A549 (cell line): ENCODE data around the gene KCNN4. TPM values are rescaled to one million over a fixed set of nuclear protein-coding genes. Genes with fewer than 3 reads are reported as not detected.

ENCODE experiments used
- ATAC-seq, 2 experiments: fragments of 200-7000 bp in 1 of 2; fragments of >200 bp in 1 of 2; cut with Nextera tagmentation in 1 of 2; cut with Tn5 transposase in 1 of 2; 3 replicates each; pipeline versions ENCODE4 v1.8.0 to v1.9.1; 2018 to 2020; ENCODE audit warnings: mild to moderate bottlenecking in 1 of 2, moderate library complexity in 1 of 2
- CTCF ChIA-PET: fragments of 300-600 bp; sonication (Branson Sonifier 250); formaldehyde crosslinking; extraction: SDS; loops from one replicate; lab custom pipeline; 2021; ENCODE audit warnings: antibody characterized with exemption, inconsistent platforms; lab: Yijun Ruan, JAX
- POLR2A ChIA-PET: fragments of 350-600 bp; formaldehyde crosslinking; extraction: SDS; loops from one replicate; lab custom pipeline; 2021; ENCODE audit warnings: antibody characterized with exemption, inconsistent platforms; lab: Yijun Ruan, JAX
- DNase-seq, 2 experiments: peaks; one replicate each; pipeline versions ENCODE4 v3.0.0 to v3.0.0-alpha.2; 2011 to 2016; ENCODE audit warnings: low read depth in 1 of 2, low spot score in 1 of 2
- FAIRE-seq: peaks from 2 replicates; lab custom pipeline; 2011; peaks lifted over from hg19 to GRCh38; lab: Jason Lieb, UNC
- H3K27ac ChIP-seq, 2 experiments: fragments of >200 bp; sonication (Bioruptor Twin); formaldehyde crosslinking; 3 replicates each; pipeline ENCODE4 v1.5.1; 2016 to 2017
- H3K4me1 ChIP-seq: fragments of >200 bp; sonication (Bioruptor Twin); formaldehyde crosslinking; 3 replicates; pipeline ENCODE4 v1.6.1; 2016
- H3K4me2 ChIP-seq: fragments of >200 bp; sonication (Bioruptor Twin); formaldehyde crosslinking; 3 replicates; pipeline ENCODE4 v1.6.1; 2016
- H3K4me3 ChIP-seq: fragments of >200 bp; sonication (Bioruptor Twin); formaldehyde crosslinking; 3 replicates; pipeline ENCODE4 v1.5.1; 2016
- H3K9me3 ChIP-seq: fragments of >200 bp; sonication (Bioruptor Twin); formaldehyde crosslinking; 3 replicates; pipeline ENCODE4 v1.6.1; 2016
- CBX8 ChIP-seq: fragments of 200-600 bp; sonication (generic); IDR thresholded peaks from 2 replicates; pipeline ENCODE4 v1.6.1; 2016
- CEBPB ChIP-seq, 2 experiments: fragments of >200 bp in 1 of 2; sonication (Bioruptor Twin) in 1 of 2; formaldehyde crosslinking in 1 of 2; IDR thresholded peaks; 2 replicates each; pipeline ENCODE4 v1.6.1; 2012 to 2016
- ESRRA ChIP-seq: fragments of 150-350 bp; IDR thresholded peaks from 2 replicates; pipeline ENCODE4 v1.6.1; 2014; ENCODE audit warnings: mild to moderate bottlenecking, low read length, borderline replicate concordance
- FOSL2 ChIP-seq, 2 experiments: fragments of 450-650 bp in 1 of 2; fragments of >200 bp in 1 of 2; sonication (Bioruptor Twin) in 1 of 2; formaldehyde crosslinking; IDR thresholded peaks; 2 replicates each; pipeline versions ENCODE4 v1.5.0 to v1.6.1; 2016 to 2020; ENCODE audit warnings: mild to moderate bottlenecking in 1 of 2, moderate library complexity in 1 of 2
- FOXS1 ChIP-seq: fragments of 250-450 bp; sonication (Bioruptor Pico); IDR thresholded peaks from 2 replicates; pipeline ENCODE4 v1.5.0; 2020; ENCODE audit warnings: mild to moderate bottlenecking, moderate library complexity
- GATA3 ChIP-seq: IDR thresholded peaks from 2 replicates; pipeline ENCODE4 v1.6.1; 2012; ENCODE audit warnings: borderline replicate concordance
- HOXA7 ChIP-seq: fragments of 250-450 bp; sonication (Bioruptor Pico); IDR thresholded peaks from 2 replicates; pipeline ENCODE4 v1.5.0; 2020; ENCODE audit warnings: mild to moderate bottlenecking, moderate library complexity
- KDM1A ChIP-seq: fragments of 200-600 bp; sonication (generic); IDR thresholded peaks from 2 replicates; pipeline ENCODE4 v1.6.1; 2016; ENCODE audit warnings: low read depth, mild to moderate bottlenecking
- NFE2L2 ChIP-seq: fragments of 150-350 bp; conservative IDR thresholded peaks from 2 replicates; pipeline ENCODE4 v1.6.1; 2014; ENCODE audit warnings: low read length
- POLR2AphosphoS2 ChIP-seq: conservative IDR thresholded peaks from 2 replicates; pipeline ENCODE4 v1.6.1; 2012; ENCODE audit warnings: low read length, improper control_type of control experiment, inconsistent platforms
- RAD21 ChIP-seq, 2 experiments: fragments of >200 bp in 1 of 2; sonication (Bioruptor Twin) in 1 of 2; formaldehyde crosslinking in 1 of 2; IDR thresholded peaks in 1 of 2; conservative IDR thresholded peaks in 1 of 2; 2 replicates in 1 of 2; 3 replicates in 1 of 2; pipeline ENCODE4 v1.6.1; 2012 to 2018; ENCODE audit warnings: inconsistent platforms in 1 of 2
- RFX5 ChIP-seq: fragments of 450-650 bp; IDR thresholded peaks from 2 replicates; pipeline ENCODE4 v1.7.1; 2014; ENCODE audit warnings: antibody characterized with exemption, mild to moderate bottlenecking, moderate library complexity
- RNF2 ChIP-seq: fragments of 200-600 bp; sonication (generic); IDR thresholded peaks from 2 replicates; pipeline ENCODE4 v1.6.1; 2016; ENCODE audit warnings: low read depth, mild to moderate bottlenecking, antibody characterized with exemption, moderate library complexity, borderline replicate concordance
- SMC3 ChIP-seq: fragments of >200 bp; sonication (Bioruptor Twin); formaldehyde crosslinking; IDR thresholded peaks from 3 replicates; pipeline ENCODE4 v1.6.1; 2018; ENCODE audit warnings: inconsistent platforms
- SREBF2 ChIP-seq: fragments of 450-650 bp; IDR thresholded peaks from 2 replicates; pipeline ENCODE4 v1.6.1; 2014; ENCODE audit warnings: mild to moderate bottlenecking, moderate library complexity
- ZFP36 ChIP-seq: fragments of 450-650 bp; IDR thresholded peaks from 2 replicates; pipeline ENCODE4 v1.6.1; 2014; ENCODE audit warnings: borderline replicate concordance; ENCODE audit not compliant: partially characterized antibody
- ZNF302 ChIP-seq: fragments of 250-450 bp; sonication (Bioruptor Pico); IDR thresholded peaks from 2 replicates; pipeline ENCODE4 v1.9.0; 2021; ENCODE audit warnings: inconsistent platforms, mild to moderate bottlenecking, moderate library complexity
- WGBS: methylation state at CpG from one replicate; pipeline ENCODE4 v1.1.6; 2017; ENCODE audit errors: missing lambda C conversion rate; 5-methylcytosine and 5-hydroxymethylcytosine counted together
- polyA plus RNA-seq, 4 experiments: library from polyadenylated mRNA; depleted of rRNA in 3 of 4; stranded (reverse); fragments of >200 nt; fragmentation: RNase III in 1 of 4; extraction: RNeasy Plus Mini Kit Qiagen cat#74134 plus additional on column Dnase treatment in 1 of 4; gene quantifications; 2 replicates in 3 of 4; 3 replicates in 1 of 4; pipeline ENCODE4 v1.2.3, GENCODE V29; 2011 to 2017
- TF ChIP-seq, protein P1 (sequence below): fragments of >200 bp; sonication (Bioruptor Twin); formaldehyde crosslinking; IDR thresholded peaks from 3 replicates; pipeline ENCODE4 v1.5.1; 2016
- TF ChIP-seq, protein P2 (sequence below): fragments of 250-450 bp; sonication (Bioruptor Pico); IDR thresholded peaks from 2 replicates; pipeline ENCODE4 v1.5.0; 2021; ENCODE audit warnings: mild to moderate bottlenecking, moderate library complexity, borderline replicate concordance

The KCNN4 gene
- polyA plus RNA-seq, 2 of the 4 experiments (the other 2 are of a cell fraction): 15.7 to 21.0 TPM

DNA sequence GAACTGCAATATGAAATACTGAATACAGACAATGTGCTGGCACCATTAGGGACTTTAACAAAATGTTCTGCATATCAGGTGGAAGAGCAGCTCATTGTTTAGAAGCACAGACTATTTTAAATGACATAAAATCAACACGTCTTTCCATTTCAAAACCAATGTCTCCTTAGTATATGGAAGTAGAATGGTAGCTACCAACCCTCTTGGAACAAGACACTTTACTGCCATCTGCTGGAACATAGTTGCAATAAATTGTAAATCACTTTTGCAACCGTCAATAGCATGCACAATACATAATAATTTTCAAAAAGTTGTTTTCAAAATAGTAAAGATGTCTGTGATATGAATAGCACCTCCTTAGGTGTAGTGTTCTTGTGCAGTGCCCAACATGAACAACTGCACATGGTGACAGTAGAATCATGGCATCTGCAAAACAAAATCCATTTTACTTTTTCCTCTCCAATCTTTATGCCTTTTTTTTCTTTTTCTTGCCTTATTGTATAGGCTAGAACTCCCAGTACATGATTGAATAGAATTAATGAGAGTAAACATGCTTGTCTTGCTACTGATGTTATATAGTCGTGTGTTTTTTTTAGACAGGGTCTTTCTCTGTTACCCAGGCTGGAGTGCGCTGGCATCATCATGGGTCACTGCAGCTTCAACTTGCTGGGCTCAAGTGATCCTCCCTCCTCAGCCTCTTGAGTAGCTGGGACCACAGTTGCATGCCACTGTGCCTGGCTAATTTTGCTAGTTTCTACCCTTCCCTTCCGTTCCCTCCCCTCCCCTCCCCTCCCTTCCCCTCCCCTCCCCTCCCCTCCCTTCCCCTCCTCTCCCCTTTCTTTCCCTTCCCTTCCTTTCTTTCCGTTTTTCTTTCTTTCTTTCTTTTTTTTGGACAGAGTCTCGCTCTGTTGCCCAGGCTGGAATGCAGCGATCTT, 29.3 kb upstream of the KCNN4 start:
- no peaks in the 10 kb centered on the region for H3K4me1 ChIP-seq
- no peak overlapping the region for H3K4me2 ChIP-seq
- POLR2A ChIA-PET: no interaction called here
- H3K4me3 ChIP-seq: no peak overlapping the region
- CTCF ChIA-PET: interaction anchor here (0.6 to 3.5 kb wide), 26 partner anchors 9 to 666 kb away, joined by 3 to 19 read pairs (median 4); partner anchors contain the start of gene ZNF221
- TF ChIP-seq, protein P1, sequence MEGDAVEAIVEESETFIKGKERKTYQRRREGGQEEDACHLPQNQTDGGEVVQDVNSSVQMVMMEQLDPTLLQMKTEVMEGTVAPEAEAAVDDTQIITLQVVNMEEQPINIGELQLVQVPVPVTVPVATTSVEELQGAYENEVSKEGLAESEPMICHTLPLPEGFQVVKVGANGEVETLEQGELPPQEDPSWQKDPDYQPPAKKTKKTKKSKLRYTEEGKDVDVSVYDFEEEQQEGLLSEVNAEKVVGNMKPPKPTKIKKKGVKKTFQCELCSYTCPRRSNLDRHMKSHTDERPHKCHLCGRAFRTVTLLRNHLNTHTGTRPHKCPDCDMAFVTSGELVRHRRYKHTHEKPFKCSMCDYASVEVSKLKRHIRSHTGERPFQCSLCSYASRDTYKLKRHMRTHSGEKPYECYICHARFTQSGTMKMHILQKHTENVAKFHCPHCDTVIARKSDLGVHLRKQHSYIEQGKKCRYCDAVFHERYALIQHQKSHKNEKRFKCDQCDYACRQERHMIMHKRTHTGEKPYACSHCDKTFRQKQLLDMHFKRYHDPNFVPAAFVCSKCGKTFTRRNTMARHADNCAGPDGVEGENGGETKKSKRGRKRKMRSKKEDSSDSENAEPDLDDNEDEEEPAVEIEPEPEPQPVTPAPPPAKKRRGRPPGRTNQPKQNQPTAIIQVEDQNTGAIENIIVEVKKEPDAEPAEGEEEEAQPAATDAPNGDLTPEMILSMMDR: peak; percentile 75
- TF ChIP-seq POLR2AphosphoS2 (no peak), HOXA7 (no peak), SMC3 (peak; percentile 60), CEBPB (IDR thresholded peaks at IDR 0.05) (peak in 1 of 2 experiments; percentile 51; a peak in 1 of 4 replicates), ZNF302 (no peak), RAD21 (conservative IDR thresholded peaks at IDR 0.05 in 1 of 2, IDR thresholded peaks at IDR 0.05 in 1 of 2) (peak; percentile 72 to 90)
- TF ChIP-seq, all 56 proteins: peak for 4
- ATAC-seq (peak; percentile 74 to 90), DNase-seq (peak; percentile 46 to 82), FAIRE-seq (peak; percentile 100)
- Histone ChIP-seq H3K27ac (no peak overlapping the region), H3K9me3 (peaks cover 8% of the 10 kb centered on the region; the same call in 2 of the 3 replicates)
- 6% methylated on average over 8 of the region's 8 CpGs for WGBS

DNA sequence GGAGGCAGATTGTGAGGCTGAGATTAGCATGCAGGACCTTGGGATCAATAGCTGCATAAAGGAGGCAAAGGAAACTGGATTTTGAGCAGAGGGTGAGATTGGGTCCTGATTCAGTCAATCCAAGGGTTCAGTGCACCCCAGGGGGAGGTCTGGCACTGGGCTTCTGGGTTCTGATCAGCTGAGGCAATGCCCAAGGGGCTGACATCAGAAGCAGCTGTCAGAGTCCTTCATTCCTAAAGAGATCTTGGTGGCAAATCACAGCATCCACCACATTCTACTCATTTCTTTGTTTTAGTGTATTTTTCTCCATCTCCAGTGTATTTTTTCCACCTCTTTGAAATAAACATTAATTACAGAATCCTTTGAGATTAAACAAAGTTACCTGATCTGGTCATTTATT, 26.9 kb upstream of the KCNN4 start:
- H3K4me2 ChIP-seq: no peak overlapping the region
- POLR2A ChIA-PET: no interaction called here
- TF ChIP-seq NFE2L2: no peak
- no peak for TF ChIP-seq SREBF2
- TF ChIP-seq, protein P2, sequence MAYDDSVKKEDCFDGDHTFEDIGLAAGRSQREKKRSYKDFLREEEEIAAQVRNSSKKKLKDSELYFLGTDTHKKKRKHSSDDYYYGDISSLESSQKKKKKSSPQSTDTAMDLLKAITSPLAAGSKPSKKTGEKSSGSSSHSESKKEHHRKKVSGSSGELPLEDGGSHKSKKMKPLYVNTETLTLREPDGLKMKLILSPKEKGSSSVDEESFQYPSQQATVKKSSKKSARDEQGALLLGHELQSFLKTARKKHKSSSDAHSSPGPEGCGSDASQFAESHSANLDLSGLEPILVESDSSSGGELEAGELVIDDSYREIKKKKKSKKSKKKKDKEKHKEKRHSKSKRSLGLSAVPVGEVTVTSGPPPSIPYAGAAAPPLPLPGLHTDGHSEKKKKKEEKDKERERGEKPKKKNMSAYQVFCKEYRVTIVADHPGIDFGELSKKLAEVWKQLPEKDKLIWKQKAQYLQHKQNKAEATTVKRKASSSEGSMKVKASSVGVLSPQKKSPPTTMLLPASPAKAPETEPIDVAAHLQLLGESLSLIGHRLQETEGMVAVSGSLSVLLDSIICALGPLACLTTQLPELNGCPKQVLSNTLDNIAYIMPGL (CRISPR knock-in tag): no peak
- TF ChIP-seq KDM1A: no peak
- no peak for TF ChIP-seq CBX8
- TF ChIP-seq GATA3: no peak
- TF ChIP-seq RFX5: no peak
- TF ChIP-seq ZFP36: no peak
- no peak for TF ChIP-seq FOXS1 (CRISPR knock-in tag)
- no peak for TF ChIP-seq ESRRA
- TF ChIP-seq FOSL2 (IDR thresholded peaks at IDR 0.05): no peak
- TF ChIP-seq FOSL2 (CRISPR knock-in tag; IDR thresholded peaks at IDR 0.05): no peak
- no peak for TF ChIP-seq RNF2
- TF ChIP-seq, all 56 proteins: peak for 0
- Histone ChIP-seq H3K9me3 (peaks cover 4% of the 10 kb centered on the region; the same call in 1 of the 3 replicates), H3K4me1 (no peaks in the 10 kb centered on the region), H3K4me3 (no peak overlapping the region), H3K27ac (no peak overlapping the region)
- FAIRE-seq (no peak), ATAC-seq (no peak), DNase-seq (no peak)
- CTCF ChIA-PET: interaction anchor here (1.1 to 1.7 kb wide), 2 partner anchors 17 to 62 kb away, joined by 4 to 9 read pairs; no protein-coding TSS in a partner anchor
